GM23338 (cell line): ENCODE results near the gene MPRIP. TPM values are rescaled to one million over a fixed set of nuclear protein-coding genes. Genes with fewer than 3 reads are reported as not detected.

Experiments
- ATAC-seq: fragments of 200-7000 bp; cut with Tn5 transposase; 3 replicates; pipeline ENCODE4 v1.9.1; 2020
- DNase-seq: peaks from one replicate; pipeline ENCODE4 v3.0.0-alpha.2; 2015; ENCODE audit warnings: low spot score
- H2AFZ ChIP-seq: fragments of 200-600 bp; sonication (generic); 2 replicates; pipeline ENCODE4 v1.8.0; 2016; ENCODE audit warnings: antibody characterized with exemption, mild to moderate bottlenecking, moderate library complexity
- H3F3A ChIP-seq: fragments of 200-600 bp; sonication (generic); replicated peaks from 2 replicates; pipeline ENCODE4 v1.8.0; 2017; ENCODE audit warnings: antibody characterized with exemption, mixed run types, low read depth
- H3K27ac ChIP-seq: fragments of 200-600 bp; sonication (generic); 2 replicates; pipeline ENCODE4 v1.6.1; 2016; ENCODE audit warnings: low read depth
- H3K27me3 ChIP-seq: fragments of 200-600 bp; sonication (generic); 2 replicates; pipeline ENCODE4 v1.8.0; 2016; ENCODE audit warnings: mild to moderate bottlenecking, mixed run types, moderate library complexity; ENCODE audit not compliant: insufficient read depth
- H3K36me3 ChIP-seq: fragments of 200-600 bp; sonication (generic); 2 replicates; pipeline ENCODE4 v1.8.0; 2016; ENCODE audit warnings: mild to moderate bottlenecking; ENCODE audit not compliant: insufficient read depth
- H3K4me1 ChIP-seq: fragments of 200-600 bp; sonication (generic); 2 replicates; pipeline ENCODE4 v1.8.0; 2016; ENCODE audit warnings: mild to moderate bottlenecking, moderate library complexity; ENCODE audit not compliant: insufficient read depth
- H3K4me2 ChIP-seq: fragments of 200-600 bp; sonication (generic); 2 replicates; pipeline ENCODE4 v1.7.1; 2017; ENCODE audit warnings: mixed run types
- H3K4me3 ChIP-seq: fragments of 200-600 bp; sonication (generic); 2 replicates; pipeline ENCODE4 v1.6.1; 2016; ENCODE audit warnings: mixed run types
- H3K79me2 ChIP-seq: fragments of 200-600 bp; sonication (generic); replicated peaks from 2 replicates; pipeline ENCODE4 v1.8.0; 2017; ENCODE audit warnings: mild to moderate bottlenecking; ENCODE audit not compliant: insufficient read depth
- H3K9me2 ChIP-seq: fragments of 200-600 bp; sonication (generic); 2 replicates; pipeline ENCODE4 v1.8.0; 2017; ENCODE audit not compliant: insufficient read depth
- H4K20me1 ChIP-seq: fragments of 200-600 bp; sonication (generic); replicated peaks from 2 replicates; pipeline ENCODE4 v1.8.0; 2017; ENCODE audit warnings: mild to moderate bottlenecking; ENCODE audit not compliant: insufficient read depth
- H3K27ac Mint-ChIP-seq: 2 replicates; pipeline ENCODE4 v1.8.0; 2020; ENCODE audit warnings: inconsistent platforms, mild to moderate bottlenecking, moderate library complexity, mixed read lengths
- H3K27me3 Mint-ChIP-seq: 3 replicates; pipeline ENCODE4 v1.8.0; 2022; ENCODE audit warnings: low read depth, mild to moderate bottlenecking, moderate library complexity, mixed read lengths, inconsistent platforms; ENCODE audit not compliant: insufficient read depth, poor library complexity
- H3K36me3 Mint-ChIP-seq: 3 replicates; pipeline ENCODE4 v1.8.0; 2021; ENCODE audit warnings: low read depth, mild to moderate bottlenecking, inconsistent platforms, moderate library complexity, mixed read lengths
- H3K4me1 Mint-ChIP-seq: 3 replicates; pipeline ENCODE4 v1.8.0; 2020; ENCODE audit warnings: mild to moderate bottlenecking, inconsistent platforms, mixed read lengths
- H3K4me3 Mint-ChIP-seq: 3 replicates; pipeline ENCODE4 v1.8.0; 2021; ENCODE audit warnings: moderate library complexity, mild to moderate bottlenecking, inconsistent platforms, mixed read lengths
- H3K9me3 Mint-ChIP-seq: 3 replicates; pipeline ENCODE4 v1.8.0; 2020; ENCODE audit warnings: moderate library complexity, mild to moderate bottlenecking, inconsistent platforms, mixed read lengths
- EZH2 ChIP-seq: fragments of 200-600 bp; sonication (generic); IDR thresholded peaks from one replicate; pipeline ENCODE4 v1.8.0; 2017; ENCODE audit warnings: antibody characterized with exemption, mild to moderate bottlenecking, low read depth; ENCODE audit not compliant: unreplicated experiment
- STAT1 ChIP-seq: IDR thresholded peaks from one replicate; pipeline ENCODE4 v1.6.1; 2016; ENCODE audit warnings: antibody characterized with exemption; ENCODE audit not compliant: unreplicated experiment
- ZNF331 ChIP-seq: fragments of 250-450 bp; sonication (Bioruptor Pico); IDR thresholded peaks from 2 replicates; pipeline ENCODE4 v1.5.0; 2020; ENCODE audit warnings: low read depth, mild to moderate bottlenecking, moderate library complexity
- polyA plus RNA-seq: library from polyadenylated mRNA; unstranded; fragments of >200 nt; fragmentation: Nextera tagmentation; extraction: Ambion mirVana; gene quantifications from 2 replicates; pipeline ENCODE4 v1.2.1, GENCODE V29; 2016
- total RNA-seq: library from RNA; depleted of rRNA; stranded (reverse); fragments of >200 nt; shearing (Covaris generic); gene quantifications from 2 replicates; pipeline ENCODE4 v1.2.3, GENCODE V29; 2014
- TF ChIP-seq, protein P1 (sequence below): IDR thresholded peaks from one replicate; pipeline ENCODE4 v1.6.1; 2018; ENCODE audit warnings: antibody characterized with exemption; ENCODE audit not compliant: unreplicated experiment
- TF ChIP-seq, protein P2 (sequence below), 2 experiments: fragments of 200-600 bp in 1 of 2; sonication (generic) in 1 of 2; conservative IDR thresholded peaks; 2 replicates each; pipeline versions ENCODE4 v1.5.1 to v1.6.1; 2016 to 2017; ENCODE audit warnings: antibody characterized with exemption in 2 of 2, low read depth in 2 of 2, mild to moderate bottlenecking in 2 of 2, moderate library complexity in 1 of 2
- TF ChIP-seq, protein P3 (sequence below): IDR thresholded peaks from 2 replicates; pipeline ENCODE4 v1.6.1; 2016; ENCODE audit warnings: antibody characterized with exemption

MPRIP gene
- total and polyA plus RNA-seq, 2 experiments from 2014 or later, result 39.3 to 113 TPM

DNA sequence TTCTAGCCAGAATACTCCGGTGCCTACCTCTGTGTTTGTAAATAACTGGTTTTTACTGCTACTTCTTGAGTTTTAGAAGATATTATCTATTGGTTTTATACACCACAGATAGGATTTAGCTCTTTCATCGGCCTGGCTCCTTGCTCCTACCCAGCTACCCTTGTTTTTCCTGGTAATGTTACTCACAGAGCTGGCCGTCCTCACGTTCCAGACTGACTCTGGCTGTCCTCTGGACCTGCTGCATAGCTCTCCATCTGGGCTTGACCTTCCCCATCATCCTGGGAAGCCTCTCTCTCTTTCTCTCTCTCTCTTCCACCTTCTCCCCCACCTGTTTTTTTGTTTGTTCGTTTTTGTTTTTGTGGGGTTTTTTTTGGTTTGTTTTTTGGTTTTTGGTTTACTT, 51.5 kb downstream of the MPRIP start (continued):
- TF ChIP-seq, protein P1, sequence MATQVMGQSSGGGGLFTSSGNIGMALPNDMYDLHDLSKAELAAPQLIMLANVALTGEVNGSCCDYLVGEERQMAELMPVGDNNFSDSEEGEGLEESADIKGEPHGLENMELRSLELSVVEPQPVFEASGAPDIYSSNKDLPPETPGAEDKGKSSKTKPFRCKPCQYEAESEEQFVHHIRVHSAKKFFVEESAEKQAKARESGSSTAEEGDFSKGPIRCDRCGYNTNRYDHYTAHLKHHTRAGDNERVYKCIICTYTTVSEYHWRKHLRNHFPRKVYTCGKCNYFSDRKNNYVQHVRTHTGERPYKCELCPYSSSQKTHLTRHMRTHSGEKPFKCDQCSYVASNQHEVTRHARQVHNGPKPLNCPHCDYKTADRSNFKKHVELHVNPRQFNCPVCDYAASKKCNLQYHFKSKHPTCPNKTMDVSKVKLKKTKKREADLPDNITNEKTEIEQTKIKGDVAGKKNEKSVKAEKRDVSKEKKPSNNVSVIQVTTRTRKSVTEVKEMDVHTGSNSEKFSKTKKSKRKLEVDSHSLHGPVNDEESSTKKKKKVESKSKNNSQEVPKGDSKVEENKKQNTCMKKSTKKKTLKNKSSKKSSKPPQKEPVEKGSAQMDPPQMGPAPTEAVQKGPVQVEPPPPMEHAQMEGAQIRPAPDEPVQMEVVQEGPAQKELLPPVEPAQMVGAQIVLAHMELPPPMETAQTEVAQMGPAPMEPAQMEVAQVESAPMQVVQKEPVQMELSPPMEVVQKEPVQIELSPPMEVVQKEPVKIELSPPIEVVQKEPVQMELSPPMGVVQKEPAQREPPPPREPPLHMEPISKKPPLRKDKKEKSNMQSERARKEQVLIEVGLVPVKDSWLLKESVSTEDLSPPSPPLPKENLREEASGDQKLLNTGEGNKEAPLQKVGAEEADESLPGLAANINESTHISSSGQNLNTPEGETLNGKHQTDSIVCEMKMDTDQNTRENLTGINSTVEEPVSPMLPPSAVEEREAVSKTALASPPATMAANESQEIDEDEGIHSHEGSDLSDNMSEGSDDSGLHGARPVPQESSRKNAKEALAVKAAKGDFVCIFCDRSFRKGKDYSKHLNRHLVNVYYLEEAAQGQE, result no peak

DNA sequence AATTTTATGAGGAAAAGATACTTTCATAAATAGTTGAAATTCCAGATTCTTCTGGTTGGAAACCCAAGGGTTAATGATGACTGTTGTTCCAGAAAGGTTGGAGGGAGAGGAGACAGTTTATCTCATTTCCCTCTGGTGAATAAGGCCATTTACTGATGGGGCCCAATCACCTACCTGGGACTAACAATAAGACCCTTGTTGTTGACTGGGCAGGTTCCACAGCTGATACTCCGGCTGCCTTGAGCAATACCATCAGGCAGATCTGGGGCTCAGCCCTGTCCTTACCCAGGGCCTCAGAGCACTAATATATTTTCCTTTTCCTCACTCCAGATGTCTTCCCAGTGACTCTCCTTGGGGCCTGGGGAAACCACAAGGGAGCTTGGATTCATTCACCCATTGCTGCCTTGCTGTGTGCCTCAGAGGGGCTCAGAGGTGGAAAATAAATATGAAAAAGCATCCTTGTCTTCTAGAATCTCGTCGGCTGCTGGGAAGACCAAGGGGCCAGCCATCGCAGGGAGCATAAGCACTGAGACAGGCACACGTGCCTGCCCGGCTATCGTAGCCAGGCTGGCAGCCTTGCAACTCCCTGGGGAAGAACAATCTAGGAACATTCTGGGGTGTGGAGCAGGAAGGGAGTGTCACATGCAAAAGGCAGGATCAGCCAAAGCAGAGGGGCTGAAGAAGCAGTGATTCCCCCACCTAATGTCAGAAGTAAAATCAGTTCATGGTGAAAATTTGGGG, 54.4 kb downstream of the MPRIP start:
- DNase-seq (no peak), ATAC-seq (peak; percentile 18; the same call in 2 of the 3 replicates)
- H3K27ac ChIP-seq, result peak overlapping the region; percentile 63; the same call in 1 of the 2 replicates
- no peaks in the 10 kb centered on the region for H3K36me3 ChIP-seq
- no peak overlapping the region for H3K4me3 ChIP-seq
- peaks cover 4% of the 10 kb centered on the region; the same call in 1 of the 2 replicates for H4K20me1 ChIP-seq
- no peaks in the 10 kb centered on the region for H3K36me3 Mint-ChIP-seq
- no peak overlapping the region for H2AFZ ChIP-seq
- peaks cover 46% of the 10 kb centered on the region for H3K4me1 ChIP-seq
- no peaks in the 10 kb centered on the region for H3F3A ChIP-seq
- H3K4me1 Mint-ChIP-seq, result peaks cover 61% of the 10 kb centered on the region
- H3K9me3 Mint-ChIP-seq, result no peaks in the 10 kb centered on the region
- H3K27me3 Mint-ChIP-seq, result peaks cover 4% of the 10 kb centered on the region
- H3K27ac Mint-ChIP-seq, result peak overlapping the region; percentile 86
- no peak overlapping the region for H3K4me3 Mint-ChIP-seq
- H3K4me2 ChIP-seq, result no peak overlapping the region
- no peaks in the 10 kb centered on the region for H3K27me3 ChIP-seq
- H3K9me2 ChIP-seq, result no peaks in the 10 kb centered on the region; the same call in 1 of the 2 replicates
- peaks cover 41% of the 10 kb centered on the region for H3K79me2 ChIP-seq
- TF ChIP-seq STAT1 (no peak), EZH2 (no peak), ZNF331 (CRISPR knock-in tag) (no peak)
- TF ChIP-seq, protein P2, sequence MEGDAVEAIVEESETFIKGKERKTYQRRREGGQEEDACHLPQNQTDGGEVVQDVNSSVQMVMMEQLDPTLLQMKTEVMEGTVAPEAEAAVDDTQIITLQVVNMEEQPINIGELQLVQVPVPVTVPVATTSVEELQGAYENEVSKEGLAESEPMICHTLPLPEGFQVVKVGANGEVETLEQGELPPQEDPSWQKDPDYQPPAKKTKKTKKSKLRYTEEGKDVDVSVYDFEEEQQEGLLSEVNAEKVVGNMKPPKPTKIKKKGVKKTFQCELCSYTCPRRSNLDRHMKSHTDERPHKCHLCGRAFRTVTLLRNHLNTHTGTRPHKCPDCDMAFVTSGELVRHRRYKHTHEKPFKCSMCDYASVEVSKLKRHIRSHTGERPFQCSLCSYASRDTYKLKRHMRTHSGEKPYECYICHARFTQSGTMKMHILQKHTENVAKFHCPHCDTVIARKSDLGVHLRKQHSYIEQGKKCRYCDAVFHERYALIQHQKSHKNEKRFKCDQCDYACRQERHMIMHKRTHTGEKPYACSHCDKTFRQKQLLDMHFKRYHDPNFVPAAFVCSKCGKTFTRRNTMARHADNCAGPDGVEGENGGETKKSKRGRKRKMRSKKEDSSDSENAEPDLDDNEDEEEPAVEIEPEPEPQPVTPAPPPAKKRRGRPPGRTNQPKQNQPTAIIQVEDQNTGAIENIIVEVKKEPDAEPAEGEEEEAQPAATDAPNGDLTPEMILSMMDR (conservative IDR thresholded peaks at IDR 0.05; ENCODE audit: low read depth in 2 of 2), result no peak
- TF ChIP-seq, protein P3, sequence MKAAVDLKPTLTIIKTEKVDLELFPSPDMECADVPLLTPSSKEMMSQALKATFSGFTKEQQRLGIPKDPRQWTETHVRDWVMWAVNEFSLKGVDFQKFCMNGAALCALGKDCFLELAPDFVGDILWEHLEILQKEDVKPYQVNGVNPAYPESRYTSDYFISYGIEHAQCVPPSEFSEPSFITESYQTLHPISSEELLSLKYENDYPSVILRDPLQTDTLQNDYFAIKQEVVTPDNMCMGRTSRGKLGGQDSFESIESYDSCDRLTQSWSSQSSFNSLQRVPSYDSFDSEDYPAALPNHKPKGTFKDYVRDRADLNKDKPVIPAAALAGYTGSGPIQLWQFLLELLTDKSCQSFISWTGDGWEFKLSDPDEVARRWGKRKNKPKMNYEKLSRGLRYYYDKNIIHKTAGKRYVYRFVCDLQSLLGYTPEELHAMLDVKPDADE, result no peak
- TF ChIP-seq, protein P1, result no peak
